BJ (cell line): ENCODE measurements around the gene COPS8. TPM values are rescaled to one million over a fixed set of nuclear protein-coding genes. Genes with fewer than 3 reads are reported as not detected.
A peak's percentile ranks its signal among the peaks of the same experiment; 100 is the strongest.

Source experiments
- CTCF ChIA-PET: fragments of 350-600 bp; formaldehyde crosslinking; extraction: SDS; loops from one replicate; lab custom pipeline; 2021; ENCODE audit warnings: antibody characterized with exemption, inconsistent platforms; lab: Yijun Ruan, JAX
- POLR2A ChIA-PET: fragments of 300-600 bp; sonication (Branson Sonifier 250); formaldehyde crosslinking; extraction: SDS; loops from one replicate; lab custom pipeline; 2021; ENCODE audit warnings: antibody characterized with exemption; lab: Charles Lee
- DNase-seq: peaks from one replicate; pipeline ENCODE4 v3.0.0-alpha.2; 2011; ENCODE audit warnings: low read depth
- H3K27me3 ChIP-seq: 2 replicates; pipeline ENCODE4 v1.6.0; 2011; ENCODE audit warnings: low read length; ENCODE audit not compliant: control insufficient read depth, insufficient read depth
- H3K36me3 ChIP-seq: 2 replicates; pipeline ENCODE4 v1.5.1; 2011; ENCODE audit warnings: low read length; ENCODE audit not compliant: control insufficient read depth, insufficient read depth
- H3K4me3 ChIP-seq: 2 replicates; pipeline ENCODE4 v1.5.1; 2011; ENCODE audit warnings: low read depth, mild to moderate bottlenecking, control low read depth, low read length
- polyA plus RNA-seq: library from polyadenylated mRNA; depleted of rRNA; stranded (reverse); fragments of >200 nt; gene quantifications from 2 replicates; pipeline ENCODE4 v1.2.3, GENCODE V29; 2011
- TF ChIP-seq, protein P1 (sequence below): IDR thresholded peaks from 2 replicates; pipeline ENCODE4 v1.5.1; 2011; ENCODE audit warnings: low read depth, mild to moderate bottlenecking, control low read depth, inconsistent platforms, low read length, moderate library complexity; ENCODE audit not compliant: insufficient read depth

Gene COPS8
- polyA plus RNA-seq, 1 experiment, result 55.8 TPM

DNA sequence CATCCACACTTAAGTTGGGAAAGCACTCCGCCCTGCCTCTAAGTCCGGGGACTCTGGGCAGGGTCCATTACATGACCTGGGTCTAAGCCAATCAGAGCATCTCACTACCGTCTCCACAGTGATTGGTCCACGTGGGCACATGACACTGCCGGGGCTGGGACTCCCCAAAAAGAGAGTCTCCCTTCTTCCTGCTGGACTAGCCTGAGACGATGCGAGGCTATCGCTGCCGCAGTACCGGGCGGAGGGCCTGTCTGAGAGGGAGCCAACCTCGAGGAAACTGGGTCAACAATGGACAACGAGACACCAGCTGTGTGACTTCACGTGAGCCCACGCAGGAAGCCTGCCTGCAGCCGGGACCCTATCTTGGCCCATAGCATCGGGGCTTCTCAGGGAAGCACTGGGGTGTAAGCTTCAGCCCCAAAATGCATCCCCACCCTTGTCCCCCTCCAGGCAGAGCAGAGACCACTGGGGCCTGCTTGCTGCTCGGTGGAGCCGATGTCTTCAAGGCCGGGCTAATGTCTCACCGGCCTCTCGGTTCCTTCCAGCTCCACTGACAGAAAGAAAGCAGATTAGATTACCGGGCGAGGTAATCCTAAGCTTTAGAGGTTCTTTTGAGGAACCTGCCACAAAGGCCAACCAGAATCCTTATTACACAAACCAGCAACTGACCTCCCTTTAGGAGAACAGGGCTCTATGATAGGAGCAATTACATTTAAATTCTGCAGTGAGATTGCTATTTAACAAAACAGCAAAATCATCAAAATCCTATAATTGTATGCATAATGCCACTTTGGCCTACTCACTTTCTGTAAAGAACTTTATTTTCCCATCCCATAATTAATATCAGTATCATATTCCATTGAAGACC lies 21.3 kb upstream of the COPS8 start:
- ChIA-PET CTCF (interaction anchor here (0.7 to 8.8 kb wide), 5 partner anchors 9 to 753 kb away, joined by 4 to 91 read pairs (median 6); no protein-coding TSS in a partner anchor), POLR2A (no interaction called here)
- no peak for DNase-seq
- TF ChIP-seq, protein P1, sequence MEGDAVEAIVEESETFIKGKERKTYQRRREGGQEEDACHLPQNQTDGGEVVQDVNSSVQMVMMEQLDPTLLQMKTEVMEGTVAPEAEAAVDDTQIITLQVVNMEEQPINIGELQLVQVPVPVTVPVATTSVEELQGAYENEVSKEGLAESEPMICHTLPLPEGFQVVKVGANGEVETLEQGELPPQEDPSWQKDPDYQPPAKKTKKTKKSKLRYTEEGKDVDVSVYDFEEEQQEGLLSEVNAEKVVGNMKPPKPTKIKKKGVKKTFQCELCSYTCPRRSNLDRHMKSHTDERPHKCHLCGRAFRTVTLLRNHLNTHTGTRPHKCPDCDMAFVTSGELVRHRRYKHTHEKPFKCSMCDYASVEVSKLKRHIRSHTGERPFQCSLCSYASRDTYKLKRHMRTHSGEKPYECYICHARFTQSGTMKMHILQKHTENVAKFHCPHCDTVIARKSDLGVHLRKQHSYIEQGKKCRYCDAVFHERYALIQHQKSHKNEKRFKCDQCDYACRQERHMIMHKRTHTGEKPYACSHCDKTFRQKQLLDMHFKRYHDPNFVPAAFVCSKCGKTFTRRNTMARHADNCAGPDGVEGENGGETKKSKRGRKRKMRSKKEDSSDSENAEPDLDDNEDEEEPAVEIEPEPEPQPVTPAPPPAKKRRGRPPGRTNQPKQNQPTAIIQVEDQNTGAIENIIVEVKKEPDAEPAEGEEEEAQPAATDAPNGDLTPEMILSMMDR, result no peak
- H3K36me3 ChIP-seq, result no peaks in the 10 kb centered on the region
- H3K27me3 ChIP-seq, result no peaks in the 10 kb centered on the region
- H3K4me3 ChIP-seq, result no peak overlapping the region

DNA sequence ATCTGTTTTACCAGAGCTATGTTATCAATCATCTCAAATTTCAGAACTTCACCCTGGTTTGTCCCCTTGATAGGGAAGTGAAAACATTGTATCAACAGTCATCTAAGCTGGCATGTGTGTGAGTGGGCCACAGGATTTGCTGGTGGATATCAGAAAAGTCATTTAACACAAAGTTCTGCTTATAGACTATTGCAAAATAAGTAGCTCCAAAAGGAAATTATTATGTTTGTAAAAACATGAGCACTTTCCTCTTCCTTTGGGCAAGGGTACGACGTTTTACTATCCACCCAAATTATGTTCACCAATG lies 20.7 kb upstream of the COPS8 start:
- H3K27me3 ChIP-seq, result no peaks in the 10 kb centered on the region
- H3K4me3 ChIP-seq, result no peak overlapping the region
- ChIA-PET CTCF (interaction anchor here (1.0 to 8.8 kb wide), 3 partner anchors 9 to 722 kb away, joined by 4 to 91 read pairs (median 6); no protein-coding TSS in a partner anchor), POLR2A (no interaction called here)
- TF ChIP-seq, protein P1, result no peak
- no peaks in the 10 kb centered on the region for H3K36me3 ChIP-seq
- no peak for DNase-seq

DNA sequence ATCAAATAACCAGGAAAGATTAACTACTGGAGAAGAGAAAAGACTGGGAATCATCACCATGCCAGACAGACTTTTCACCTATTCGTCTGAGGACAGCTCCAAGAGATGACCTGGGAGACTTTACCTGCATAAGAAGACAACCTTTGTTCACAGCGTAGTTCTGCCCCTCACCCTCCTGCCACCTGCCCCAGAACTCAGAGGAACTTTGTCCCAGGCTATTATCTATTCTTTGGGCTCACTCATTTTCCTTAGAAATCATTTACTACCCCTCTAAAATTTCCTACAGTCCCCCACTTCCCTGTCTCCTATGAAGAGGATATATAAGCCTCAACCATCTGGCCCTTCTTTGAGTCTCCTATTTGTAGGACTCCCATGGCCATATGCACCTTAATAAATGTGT lies 19.3 kb upstream of the COPS8 start:
- no peak for DNase-seq
- ChIA-PET CTCF (interaction anchor here (1.1 to 8.8 kb wide), 2 partner anchors 497 to 716 kb away, joined by 4 to 91 read pairs; partner anchors contain the start of gene ACKR3), POLR2A (no interaction called here)
- Histone ChIP-seq H3K36me3 (no peaks in the 10 kb centered on the region), H3K4me3 (no peak overlapping the region), H3K27me3 (no peaks in the 10 kb centered on the region)
- TF ChIP-seq, protein P1, result no peak

DNA sequence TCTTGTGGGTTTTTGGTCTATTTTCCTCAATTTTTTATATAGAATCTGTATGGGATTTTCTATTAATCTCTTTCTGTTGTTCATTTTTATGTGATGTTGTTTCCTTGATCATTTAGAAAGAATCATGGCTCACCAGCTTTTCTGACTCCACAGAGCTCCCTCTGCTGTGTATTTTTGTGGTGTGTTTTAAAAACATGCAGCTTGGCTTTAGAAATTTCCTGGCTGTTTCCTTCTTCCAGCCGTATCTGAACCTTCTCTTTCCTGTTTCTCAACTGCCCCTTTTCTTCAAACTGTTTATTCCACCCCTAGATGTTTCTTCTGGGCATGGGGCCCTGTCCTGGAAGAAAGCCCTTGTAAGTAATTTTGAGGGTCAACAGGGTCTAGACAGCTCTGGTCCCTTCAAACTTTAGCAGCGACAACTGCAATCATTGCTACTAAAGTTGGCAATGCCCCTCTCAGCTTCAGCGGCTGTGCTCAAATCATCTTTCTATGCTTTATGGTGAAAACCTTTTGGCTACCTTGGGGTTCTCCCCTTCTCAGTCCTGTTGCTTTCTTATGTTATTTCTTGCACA lies 17.6 kb upstream of the COPS8 start:
- POLR2A ChIA-PET, result no interaction called here
- Histone ChIP-seq H3K36me3 (no peaks in the 10 kb centered on the region), H3K4me3 (no peak overlapping the region), H3K27me3 (no peaks in the 10 kb centered on the region)
- TF ChIP-seq, protein P1, result 0 out of 2 replicates have a peak, but pooled peaks have one; percentile 15
- no peak for DNase-seq
- CTCF ChIA-PET, result interaction anchor here (0.7 to 3.4 kb wide), 7 partner anchors 17 to 725 kb away, joined by 3 to 23 read pairs (median 4); no protein-coding TSS in a partner anchor
